BJ (cell line): ENCODE measurements around the gene PHGDH. TPM values are rescaled to one million over a fixed set of nuclear protein-coding genes. Genes with fewer than 3 reads are reported as not detected.

ENCODE experiments used
- CTCF ChIA-PET: fragments of 350-600 bp; formaldehyde crosslinking; extraction: SDS; loops from one replicate; lab custom pipeline; 2021; ENCODE audit warnings: antibody characterized with exemption, inconsistent platforms; lab: Yijun Ruan, JAX
- POLR2A ChIA-PET: fragments of 300-600 bp; sonication (Branson Sonifier 250); formaldehyde crosslinking; extraction: SDS; loops from one replicate; lab custom pipeline; 2021; ENCODE audit warnings: antibody characterized with exemption; lab: Charles Lee
- DNase-seq: peaks from one replicate; pipeline ENCODE4 v3.0.0-alpha.2; 2011; ENCODE audit warnings: low read depth
- H3K27me3 ChIP-seq: 2 replicates; pipeline ENCODE4 v1.6.0; 2011; ENCODE audit warnings: low read length; ENCODE audit not compliant: control insufficient read depth, insufficient read depth
- H3K36me3 ChIP-seq: 2 replicates; pipeline ENCODE4 v1.5.1; 2011; ENCODE audit warnings: low read length; ENCODE audit not compliant: control insufficient read depth, insufficient read depth
- H3K4me3 ChIP-seq: 2 replicates; pipeline ENCODE4 v1.5.1; 2011; ENCODE audit warnings: low read depth, mild to moderate bottlenecking, control low read depth, low read length
- CTCF ChIP-seq: IDR thresholded peaks from 2 replicates; pipeline ENCODE4 v1.5.1; 2011; ENCODE audit warnings: low read depth, mild to moderate bottlenecking, control low read depth, inconsistent platforms, low read length, moderate library complexity; ENCODE audit not compliant: insufficient read depth
- polyA plus RNA-seq: library from polyadenylated mRNA; depleted of rRNA; stranded (reverse); fragments of >200 nt; gene quantifications from 2 replicates; pipeline ENCODE4 v1.2.3, GENCODE V29; 2011

Gene PHGDH
- polyA plus RNA-seq, 1 experiment: 287 TPM

- Histone ChIP-seq H3K36me3 (no peaks in the 10 kb centered on the region), H3K27me3 (peaks cover 10% of the 10 kb centered on the region), H3K4me3 (no peak overlapping the region)
- no peak for TF ChIP-seq CTCF
- CTCF ChIA-PET: interaction anchor here (1.0 to 1.3 kb wide), 3 partner anchors 11 to 72 kb away, joined by 3 read pairs; no protein-coding TSS in a partner anchor
- POLR2A ChIA-PET: no interaction called here
- no peak for DNase-seq
These were observed 60.6 kb downstream of the PHGDH start for GRCh38 chr1:119772298-119772697.

- no peak for TF ChIP-seq CTCF
- Histone ChIP-seq H3K36me3 (no peaks in the 10 kb centered on the region), H3K27me3 (peaks cover 6% of the 10 kb centered on the region; the same call in 1 of the 2 replicates), H3K4me3 (no peak overlapping the region)
- ChIA-PET POLR2A (no interaction called here), CTCF (interaction anchor here (1.3 kb wide), 1 partner anchor 9 kb away, joined by 3 read pairs; no protein-coding TSS in a partner anchor)
- peak; percentile 49 for DNase-seq
These were observed 62.0 kb downstream of the PHGDH start for GRCh38 chr1:119773711-119774241.

- no peak for TF ChIP-seq CTCF
- DNase-seq: no peak
- H3K36me3 ChIP-seq: no peaks in the 10 kb centered on the region
- H3K27me3 ChIP-seq: peaks cover 4% of the 10 kb centered on the region; the same call in 1 of the 2 replicates
- POLR2A ChIA-PET: no interaction called here
- no peak overlapping the region for H3K4me3 ChIP-seq
- CTCF ChIA-PET: interaction anchor here (0.8 kb wide), 1 partner anchor 31 kb away, joined by 3 read pairs; no protein-coding TSS in a partner anchor
These were observed 63.2 kb downstream of the PHGDH start for GRCh38 chr1:119774746-119775490.

- TF ChIP-seq CTCF: no peak
- Histone ChIP-seq H3K36me3 (no peaks in the 10 kb centered on the region), H3K4me3 (no peak overlapping the region), H3K27me3 (peaks cover 3% of the 10 kb centered on the region; the same call in 1 of the 2 replicates)
- no peak for DNase-seq
- POLR2A ChIA-PET: no interaction called here
- CTCF ChIA-PET: interaction anchor here (0.9 to 3.4 kb wide), 2 partner anchors 31 to 32 kb away, joined by 4 to 9 read pairs; no protein-coding TSS in a partner anchor
These were observed 66.6 kb downstream of the PHGDH start for GRCh38 chr1:119778359-119778758.

- peaks cover 3% of the 10 kb centered on the region; the same call in 1 of the 2 replicates for H3K27me3 ChIP-seq
- no peaks in the 10 kb centered on the region for H3K36me3 ChIP-seq
- no peak overlapping the region for H3K4me3 ChIP-seq
- no peak for DNase-seq
- POLR2A ChIA-PET: no interaction called here
- no peak for TF ChIP-seq CTCF
- CTCF ChIA-PET: interaction anchor here (0.8 to 3.4 kb wide), 4 partner anchors 16 to 44 kb away, joined by 3 to 9 read pairs (median 4); no protein-coding TSS in a partner anchor
These were observed 67.3 kb downstream of the PHGDH start for GRCh38 chr1:119778886-119779560.
